ENCODE results near the gene GRIK4.

GRIK4 gene

DNA sequence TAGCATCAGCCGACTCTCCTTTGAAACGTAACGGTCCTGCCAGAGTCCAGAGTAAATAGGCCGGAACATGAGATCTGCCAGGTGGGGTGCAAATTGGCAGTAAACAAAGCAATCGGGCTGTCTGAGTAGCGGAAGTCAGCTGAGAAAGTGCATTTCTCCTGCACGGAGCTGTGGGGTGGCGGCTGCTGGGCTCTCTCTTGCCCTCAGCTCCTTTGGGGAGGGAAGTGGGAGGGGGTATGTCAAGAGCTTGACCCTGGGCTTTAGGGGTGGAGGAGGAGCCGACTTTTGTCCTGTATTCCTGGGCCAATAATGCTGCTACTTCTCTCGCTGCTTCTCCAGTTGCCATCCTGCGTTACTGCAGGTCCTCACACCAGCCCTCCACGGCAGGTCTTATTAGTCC is 11.6 kb downstream of the GRIK4 start:
- no peak for DNase-seq (ENCODE audit: low read depth in 2 of 3, low spot score in 1 of 3)

GRCh38 chr11:120524536-120525085 is 13.1 kb downstream of the GRIK4 start:
- no peak for DNase-seq (ENCODE audit: low read depth in 2 of 3, low spot score in 1 of 3)

GRCh38 chr11:120525261-120526171 is 14.0 kb downstream of the GRIK4 start:
- DNase-seq (ENCODE audit: low read depth in 2 of 3, low spot score in 1 of 3), result no peak

GRCh38 chr11:120526241-120526640 is 14.7 kb downstream of the GRIK4 start:
- DNase-seq (ENCODE audit: low read depth in 2 of 3, low spot score in 1 of 3), result no peak

GRCh38 chr11:120527111-120527761 is 15.7 kb downstream of the GRIK4 start:
- DNase-seq (ENCODE audit: low read depth in 2 of 3, low spot score in 1 of 3), result no peak

DNA sequence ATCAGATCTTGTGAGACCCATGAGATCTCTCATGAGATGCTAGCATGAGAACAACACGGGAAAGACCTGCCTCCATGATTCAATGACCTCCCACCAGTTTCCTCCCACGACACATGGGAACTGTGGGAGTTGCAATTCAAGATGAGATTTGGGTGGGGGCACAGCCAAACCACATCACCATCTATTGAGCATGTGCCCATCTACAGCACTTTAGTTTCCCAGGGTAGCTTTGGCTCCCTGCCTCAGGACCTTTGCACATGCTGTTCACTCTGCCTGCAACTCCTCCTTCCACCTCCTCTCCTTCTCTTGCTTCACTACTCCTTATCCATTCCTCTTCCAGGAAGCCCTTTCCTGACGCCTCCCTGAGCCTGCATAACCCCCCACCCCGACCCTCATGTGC is 17.2 kb downstream of the GRIK4 start:
- no peak for DNase-seq (ENCODE audit: low read depth in 2 of 3, low spot score in 1 of 3)

DNA sequence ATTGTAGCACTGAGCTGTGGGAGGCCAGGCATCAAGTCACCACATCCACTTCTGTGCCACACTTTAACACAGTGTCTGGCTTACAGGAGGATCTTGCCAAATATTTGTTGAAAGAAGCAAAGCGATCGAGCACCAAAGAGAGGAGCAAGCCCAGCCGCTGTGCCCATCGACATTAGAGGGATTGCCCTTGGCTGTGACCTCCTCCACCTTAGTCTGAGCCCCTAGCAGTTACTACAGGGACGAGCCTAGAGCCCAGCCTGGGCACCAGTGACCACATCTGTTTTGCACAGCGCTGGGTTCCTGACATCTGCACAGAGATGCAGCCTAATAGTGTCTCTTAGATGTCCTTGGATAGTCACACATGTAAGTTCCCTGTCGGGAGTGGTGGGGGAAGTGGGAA is 17.7 kb downstream of the GRIK4 start:
- DNase-seq (ENCODE audit: low read depth in 2 of 3, low spot score in 1 of 3), result no peak

- DNase-seq (ENCODE audit: low read depth in 2 of 3, low spot score in 1 of 3), result no peak
These were observed 18.4 kb downstream of the GRIK4 start for GRCh38 chr11:120529911-120530310.

- no peak for DNase-seq (ENCODE audit: low read depth in 2 of 3, low spot score in 1 of 3)
These were observed 20.7 kb downstream of the GRIK4 start for GRCh38 chr11:120532082-120532831.

GRCh38 chr11:120532832-120533196 is 21.3 kb downstream of the GRIK4 start:
- no peak for DNase-seq (ENCODE audit: low read depth in 2 of 3, low spot score in 1 of 3)

DNA sequence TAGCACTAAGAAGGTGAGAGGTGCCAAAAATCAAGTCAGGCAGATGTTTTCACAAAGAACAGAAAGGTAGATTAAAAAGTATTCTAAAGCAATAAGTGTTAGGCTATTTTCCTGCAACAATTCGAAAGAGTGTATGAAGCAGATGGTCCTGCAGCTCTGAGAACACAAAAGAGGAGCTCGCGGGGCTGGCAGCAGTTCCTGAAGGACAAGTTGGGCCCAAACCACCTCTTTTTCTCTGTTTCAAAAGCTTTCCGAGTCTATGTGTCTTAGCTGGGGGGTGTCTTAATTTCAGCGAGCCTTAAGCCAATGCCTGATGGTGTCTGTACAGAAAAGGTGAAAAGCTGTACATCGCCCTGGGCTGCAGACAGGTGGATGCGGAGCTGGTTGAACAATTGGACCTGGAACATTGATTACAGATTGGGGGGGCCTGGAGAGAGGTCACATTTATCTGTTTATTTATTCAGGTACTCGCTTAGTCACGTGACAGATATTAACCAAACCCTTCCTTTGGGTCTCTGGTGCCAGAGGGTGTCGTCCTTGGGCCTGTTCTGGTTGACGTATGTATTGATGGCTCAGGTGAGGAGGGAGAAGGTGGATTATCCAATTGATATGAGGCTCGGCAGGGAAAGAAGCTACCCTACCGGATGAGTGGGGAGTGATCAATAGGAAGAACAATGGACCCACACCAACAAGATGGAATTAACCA is 24.7 kb downstream of the GRIK4 start:
- DNase-seq (ENCODE audit: low read depth in 2 of 3, low spot score in 1 of 3), result no peak

- no peak for DNase-seq (ENCODE audit: low read depth in 2 of 3, low spot score in 1 of 3)
These were observed 25.2 kb downstream of the GRIK4 start for GRCh38 chr11:120536797-120537169.

DNA sequence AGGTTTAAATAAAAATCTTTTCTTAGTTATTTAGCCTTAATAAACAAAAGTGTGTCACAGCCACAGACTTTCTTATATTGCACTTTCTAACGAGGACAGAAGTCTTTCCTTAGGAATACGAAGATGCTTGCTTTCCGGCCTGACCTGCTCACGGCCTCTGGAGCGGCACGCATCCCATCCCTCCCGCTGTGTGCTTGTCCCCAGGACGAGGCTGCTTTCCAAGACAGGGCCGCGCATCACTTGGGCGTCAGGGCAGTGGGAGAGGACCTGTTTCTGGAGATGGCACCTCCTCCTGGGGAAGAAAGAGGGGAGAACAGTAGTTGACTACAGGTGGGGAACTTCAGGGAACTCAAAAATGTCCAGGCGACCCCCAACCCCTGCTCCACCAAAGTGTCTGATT is 26.4 kb downstream of the GRIK4 start:
- no peak for DNase-seq (ENCODE audit: low read depth in 2 of 3, low spot score in 1 of 3)

GRCh38 chr11:120538707-120539106 is 27.2 kb downstream of the GRIK4 start:
- DNase-seq (ENCODE audit: low read depth in 2 of 3, low spot score in 1 of 3), result no peak

GRCh38 chr11:120539667-120540369 is 28.3 kb downstream of the GRIK4 start:
- no peak for DNase-seq (ENCODE audit: low read depth in 2 of 3, low spot score in 1 of 3)

- no peak for DNase-seq (ENCODE audit: low read depth in 2 of 3, low spot score in 1 of 3)
These were observed 29.4 kb downstream of the GRIK4 start for GRCh38 chr11:120540744-120541465.

DNA sequence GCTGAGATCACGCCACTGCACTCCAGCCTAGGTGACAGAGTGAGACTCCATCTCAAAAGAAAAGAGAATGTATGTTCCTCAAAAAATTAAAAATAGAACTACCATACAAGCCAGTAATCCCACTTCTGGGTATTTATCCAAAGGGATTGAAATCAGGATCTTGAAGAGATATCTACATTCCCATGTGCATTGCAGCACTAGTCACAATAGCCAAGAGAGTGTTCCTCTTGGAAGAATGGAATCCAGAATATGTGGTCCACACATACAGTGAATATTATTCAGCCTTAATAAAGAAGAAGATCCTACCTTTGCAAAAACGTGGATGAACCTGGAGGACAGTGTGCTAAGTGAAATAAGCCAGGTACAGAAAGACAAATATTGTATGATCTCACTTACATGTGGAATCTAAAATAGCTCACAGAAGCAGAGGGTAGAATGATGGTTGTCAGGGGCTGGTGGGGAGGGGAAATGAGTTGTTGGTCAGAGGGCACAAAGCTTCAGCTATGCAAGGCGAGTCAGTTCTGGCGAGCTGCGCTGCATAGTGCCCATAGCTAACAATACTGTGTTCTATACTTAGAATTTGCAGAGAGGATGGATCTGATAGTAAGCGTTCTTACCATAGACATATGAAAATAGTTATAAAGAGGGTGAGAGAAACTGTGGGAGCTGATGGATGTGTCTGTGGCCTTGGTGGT is 32.1 kb downstream of the GRIK4 start:
- DNase-seq (ENCODE audit: low read depth in 2 of 3, low spot score in 1 of 3), result no peak

- no peak for DNase-seq (ENCODE audit: low read depth in 2 of 3, low spot score in 1 of 3)
These were observed 34.3 kb downstream of the GRIK4 start for GRCh38 chr11:120545813-120546212.

Data from stimulated activated CD4-positive, alpha-beta T cell treated with anti-CD3 and anti-CD28 coated beads, Interleukin-12 subunit alpha, Interleukin-12 subunit beta, amount 100 ng/mL, for 48 hours (primary cell).